Peyer's patch (tissue), 4 donors: ENCODE measurements around the gene PDIA5.

ENCODE experiments used
- POLR2A ChIP-seq, 2 donors: fragments of 450-650 bp; IDR thresholded peaks; one replicate each; pipeline ENCODE4 v1.5.1; 2017; ENCODE audit warnings: antibody characterized with exemption in 2 of 2, mild to moderate bottlenecking in 2 of 2, moderate library complexity in 2 of 2
- TF ChIP-seq, protein P1 (sequence below), 6 experiments: fragments of 450-650 bp in 4 of 6; fragments of 200-600 bp in 2 of 6; sonication (generic) in 1 of 6; IDR thresholded peaks; one replicate each; pipeline ENCODE4 v1.5.1; 2017 to 2019; ENCODE audit warnings: antibody characterized with exemption in 6 of 6, mild to moderate bottlenecking in 3 of 6, moderate library complexity in 1 of 6

DNA sequence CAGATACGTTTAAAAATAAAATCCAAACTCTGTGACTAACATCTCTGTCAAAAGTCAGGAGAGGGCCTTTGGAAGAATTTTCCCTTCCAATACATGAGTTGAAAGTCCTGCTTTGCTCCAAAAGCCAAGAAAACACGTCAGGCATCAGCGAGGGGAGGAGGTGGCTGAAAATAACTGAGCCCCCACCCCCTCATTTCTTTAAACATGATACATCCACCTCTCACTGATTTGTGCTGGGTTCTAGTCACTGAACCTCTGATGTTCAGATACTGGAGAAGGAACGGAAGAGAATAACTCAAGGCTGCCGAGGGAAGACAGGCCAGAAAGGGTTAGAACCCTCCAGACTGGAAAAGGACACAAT is 29.8 kb upstream of the PDIA5 start:
- TF ChIP-seq, protein P1, sequence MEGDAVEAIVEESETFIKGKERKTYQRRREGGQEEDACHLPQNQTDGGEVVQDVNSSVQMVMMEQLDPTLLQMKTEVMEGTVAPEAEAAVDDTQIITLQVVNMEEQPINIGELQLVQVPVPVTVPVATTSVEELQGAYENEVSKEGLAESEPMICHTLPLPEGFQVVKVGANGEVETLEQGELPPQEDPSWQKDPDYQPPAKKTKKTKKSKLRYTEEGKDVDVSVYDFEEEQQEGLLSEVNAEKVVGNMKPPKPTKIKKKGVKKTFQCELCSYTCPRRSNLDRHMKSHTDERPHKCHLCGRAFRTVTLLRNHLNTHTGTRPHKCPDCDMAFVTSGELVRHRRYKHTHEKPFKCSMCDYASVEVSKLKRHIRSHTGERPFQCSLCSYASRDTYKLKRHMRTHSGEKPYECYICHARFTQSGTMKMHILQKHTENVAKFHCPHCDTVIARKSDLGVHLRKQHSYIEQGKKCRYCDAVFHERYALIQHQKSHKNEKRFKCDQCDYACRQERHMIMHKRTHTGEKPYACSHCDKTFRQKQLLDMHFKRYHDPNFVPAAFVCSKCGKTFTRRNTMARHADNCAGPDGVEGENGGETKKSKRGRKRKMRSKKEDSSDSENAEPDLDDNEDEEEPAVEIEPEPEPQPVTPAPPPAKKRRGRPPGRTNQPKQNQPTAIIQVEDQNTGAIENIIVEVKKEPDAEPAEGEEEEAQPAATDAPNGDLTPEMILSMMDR (IDR thresholded peaks at IDR 0.05): no peak
- TF ChIP-seq POLR2A (IDR thresholded peaks at IDR 0.05): no peak
